ENCODE data around the gene C3AR1.
"Not testable (repeated sequence)": the region's sequence is repeated elsewhere in the genome, so short reads cannot be mapped to it uniquely, and the experiment has no call there.

The C3AR1 gene

GRCh38 chr12:8057839-8058238, 8.3 kb downstream of the C3AR1 start:
- no peak for DNase-seq (ENCODE audit: low spot score)

DNA sequence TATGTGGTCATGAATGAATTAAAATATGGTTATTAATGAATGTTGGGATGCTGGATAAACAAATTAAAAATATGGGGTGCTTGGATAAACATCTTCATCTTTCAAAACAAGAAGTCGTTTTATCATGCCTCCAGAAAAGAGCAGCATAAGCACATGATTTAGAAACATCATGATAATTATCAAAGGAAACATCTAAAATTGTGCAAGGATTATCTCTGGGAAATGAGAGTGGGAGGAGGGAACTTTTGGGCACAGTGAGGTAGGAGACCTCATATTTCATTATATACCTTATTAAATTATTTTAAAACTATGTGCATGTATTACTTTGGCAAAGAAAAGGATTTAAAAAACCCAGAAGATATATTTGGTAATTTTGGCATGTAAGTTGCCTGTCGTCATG, 8.9 kb downstream of the C3AR1 start:
- no peak for DNase-seq (ENCODE audit: low spot score)

DNA sequence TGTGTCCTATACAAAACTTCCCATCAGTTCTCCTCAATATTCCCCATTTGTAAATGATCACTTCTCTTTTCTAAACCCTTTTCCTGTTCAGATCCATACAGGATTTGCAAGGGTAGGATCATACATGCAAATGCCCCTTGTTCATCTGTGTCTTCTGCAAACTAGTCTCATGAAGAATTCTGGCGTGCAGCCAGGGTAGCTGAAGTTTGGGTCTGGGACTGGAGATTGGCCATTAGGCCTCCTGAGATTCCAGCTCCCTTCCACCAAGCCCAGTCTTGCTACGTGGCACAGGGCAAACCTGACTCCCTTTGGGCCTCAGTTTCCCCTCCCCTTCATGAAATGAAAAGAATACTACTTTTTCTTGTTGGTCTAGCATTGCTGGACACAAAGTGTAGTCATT, 11.3 kb downstream of the C3AR1 start:
- no peak for DNase-seq (ENCODE audit: low spot score)

DNA sequence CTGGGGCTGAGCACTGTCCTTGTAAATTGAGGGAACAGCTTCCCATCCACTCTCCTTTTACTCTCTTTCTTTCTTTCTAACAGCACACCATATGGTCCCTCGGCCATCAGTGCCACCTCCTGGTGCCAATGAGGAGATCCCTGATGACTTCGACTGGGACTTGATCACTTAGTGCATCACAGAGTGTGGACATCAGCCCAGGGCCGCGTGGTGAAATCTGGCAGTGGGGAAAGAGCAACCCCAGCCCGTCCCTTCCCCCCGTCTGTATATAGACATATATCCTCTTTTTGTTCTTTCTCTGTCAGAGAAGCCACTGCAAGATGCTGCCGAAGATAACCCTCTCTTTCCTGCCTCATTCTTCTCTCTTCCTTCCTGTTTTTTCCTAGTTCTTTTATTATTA, 13.5 kb downstream of the C3AR1 start:
- no peak for DNase-seq (ENCODE audit: low spot score)

DNA sequence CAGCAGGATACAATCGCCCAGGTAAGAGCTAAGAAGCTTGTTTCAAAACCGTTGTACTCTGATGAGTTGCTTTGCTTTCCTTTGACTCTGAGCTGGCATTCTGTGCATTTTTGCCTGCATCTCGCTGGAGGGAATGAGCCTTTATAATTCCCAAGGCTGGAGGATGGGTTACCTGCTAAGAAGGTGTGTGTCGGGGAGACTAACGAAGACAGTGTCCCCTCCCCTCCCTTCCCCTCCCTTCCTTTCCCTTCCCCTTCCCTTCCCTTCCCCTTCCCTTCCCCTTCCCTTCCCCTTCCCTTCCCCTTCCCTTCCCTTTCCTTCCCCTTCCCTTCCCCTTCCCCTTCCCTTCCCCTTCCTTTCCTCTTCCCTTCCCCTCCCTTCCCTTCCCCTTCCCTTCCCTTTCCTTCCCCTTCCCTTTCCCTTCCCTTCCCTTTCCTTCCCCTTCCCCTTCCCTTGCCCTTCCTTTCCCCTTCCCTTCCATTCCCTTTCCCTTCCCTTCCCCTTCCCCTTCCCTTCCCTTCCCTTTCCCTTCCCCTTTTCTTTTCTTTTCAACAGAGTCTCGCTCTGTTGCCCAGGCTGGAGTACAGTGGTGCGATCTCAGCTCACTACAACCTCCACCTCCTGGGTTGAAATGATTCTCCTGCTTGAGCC, 15.4 kb downstream of the C3AR1 start:
- DNase-seq (ENCODE audit: low spot score): no peak

DNA sequence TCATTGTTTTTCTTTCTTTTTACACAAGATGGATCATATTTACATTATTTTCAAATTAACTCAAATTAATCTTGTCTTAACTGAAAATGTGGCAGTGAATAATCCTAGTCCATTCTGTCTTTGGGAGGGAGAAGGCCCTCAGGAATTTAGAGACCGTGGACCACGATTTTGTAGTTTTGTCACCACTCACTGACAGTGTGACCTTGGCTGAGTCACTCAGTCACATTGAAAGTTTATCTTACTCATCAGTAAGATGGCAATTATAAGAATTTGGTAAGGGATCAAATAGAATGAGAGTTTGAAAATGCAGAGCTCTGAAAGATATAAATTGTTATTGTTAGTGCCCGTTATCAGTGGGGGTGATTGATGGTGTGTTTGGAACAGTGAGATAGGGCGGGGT, 17.3 kb downstream of the C3AR1 start:
- DNase-seq (ENCODE audit: low spot score): no peak

GRCh38 chr12:8047842-8048241, 18.3 kb downstream of the C3AR1 start:
- DNase-seq (ENCODE audit: low spot score): no peak

DNA sequence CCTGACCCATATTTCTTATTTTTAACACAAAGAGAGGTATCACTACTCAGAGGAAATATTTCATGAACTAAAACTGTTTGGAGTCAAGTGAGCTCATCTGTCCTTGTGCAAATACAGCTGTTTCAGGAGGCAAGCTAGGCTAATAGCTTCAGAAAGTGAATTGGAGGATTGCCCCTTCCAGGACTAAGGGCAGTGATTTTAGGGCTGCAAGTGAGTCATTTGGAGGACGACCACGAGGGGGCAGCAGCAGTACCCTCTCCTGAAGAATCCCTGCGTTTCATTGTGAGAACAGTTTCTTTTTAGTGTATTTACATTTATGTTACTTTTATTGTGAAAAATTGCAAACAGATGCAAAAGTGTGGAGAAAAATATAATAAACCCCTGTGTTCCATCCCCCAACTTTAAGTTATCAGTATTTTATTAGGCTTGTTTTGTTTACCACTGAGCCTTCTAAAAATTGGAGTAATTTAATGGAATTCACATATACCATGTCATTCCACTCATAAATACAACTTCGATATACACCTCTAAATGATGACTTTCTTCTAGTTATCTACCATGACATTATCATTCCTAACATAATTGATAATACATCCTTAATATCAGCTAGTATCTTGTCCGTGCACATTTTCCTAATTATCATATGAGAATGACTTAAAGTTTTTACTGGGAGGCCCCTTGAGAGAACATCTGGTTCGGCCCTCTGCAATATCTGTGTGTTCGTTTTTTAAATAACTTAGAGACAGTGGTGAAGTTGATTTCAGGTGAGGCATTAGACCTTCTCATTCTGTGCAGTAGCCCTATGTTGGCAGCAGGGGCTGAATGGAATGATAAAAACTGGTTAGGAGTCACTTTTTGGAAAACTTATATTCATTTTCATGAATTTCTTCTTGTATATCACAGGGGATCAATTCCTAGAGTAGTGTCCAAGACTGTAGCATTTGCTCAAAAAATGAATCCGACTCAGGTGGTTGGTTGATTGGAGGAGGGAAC, 19.9 kb downstream of the C3AR1 start:
- DNase-seq (ENCODE audit: low spot score): peak; percentile 78

- DNase-seq (ENCODE audit: low spot score): no peak
These were observed 25.4 kb downstream of the C3AR1 start for GRCh38 chr12:8040791-8041190.

- peak; percentile 66 for DNase-seq (ENCODE audit: low spot score)
These were observed 27.5 kb downstream of the C3AR1 start for GRCh38 chr12:8038659-8039114.

- no peak for DNase-seq (ENCODE audit: low spot score)
These were observed 28.2 kb downstream of the C3AR1 start for GRCh38 chr12:8037947-8038346.

DNA sequence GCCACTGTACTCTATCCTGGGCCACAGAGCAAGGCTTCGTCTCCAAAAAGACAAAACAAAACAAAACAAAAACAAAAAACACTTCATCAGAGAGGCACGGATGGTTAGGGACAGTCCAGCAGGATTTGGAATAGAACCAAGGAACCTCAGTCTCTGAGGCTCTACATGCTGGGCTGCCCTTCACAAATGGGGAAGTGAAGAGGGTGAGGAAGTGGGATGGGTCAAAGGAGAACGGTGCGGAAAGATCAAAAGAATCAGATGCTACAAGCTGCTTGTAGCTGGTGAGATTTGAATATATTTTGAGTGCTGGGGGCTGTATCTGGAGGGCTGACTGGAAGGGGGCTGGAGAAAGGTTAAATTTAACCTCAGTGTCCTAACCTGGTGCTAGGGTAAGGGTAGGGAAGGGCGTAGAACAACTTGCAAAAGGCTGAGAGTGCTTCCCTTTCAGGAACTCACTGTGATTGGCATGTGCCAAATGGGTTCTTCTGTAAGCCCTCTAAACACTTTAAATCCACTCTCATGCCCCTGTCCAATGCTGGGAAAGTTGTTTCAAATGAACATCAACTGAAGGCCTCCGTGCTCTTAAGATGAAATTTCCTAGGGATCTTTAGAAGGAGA, 29.0 kb downstream of the C3AR1 start:
- DNase-seq (ENCODE audit: low spot score): no peak

DNA sequence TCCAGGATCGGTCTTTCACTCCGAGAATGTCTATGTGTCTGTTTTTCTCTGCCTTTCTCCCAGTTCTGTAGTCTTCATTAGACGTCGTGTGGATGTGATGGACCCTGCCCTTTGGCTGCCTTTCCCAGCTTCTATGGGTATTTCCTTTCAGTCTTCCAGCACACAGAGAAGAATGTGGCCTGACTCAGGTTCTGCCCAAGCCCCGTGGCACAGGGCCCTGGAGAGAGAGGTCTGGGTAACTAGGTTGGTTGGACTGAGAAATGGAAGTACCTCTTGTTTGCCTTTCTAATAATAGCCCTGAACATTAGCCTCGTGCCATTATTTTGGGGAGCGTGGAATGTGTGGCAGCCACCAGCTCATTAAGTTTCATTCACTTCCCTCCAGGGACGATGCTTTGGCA, 29.8 kb downstream of the C3AR1 start:
- DNase-seq (ENCODE audit: low spot score): no peak

DNA sequence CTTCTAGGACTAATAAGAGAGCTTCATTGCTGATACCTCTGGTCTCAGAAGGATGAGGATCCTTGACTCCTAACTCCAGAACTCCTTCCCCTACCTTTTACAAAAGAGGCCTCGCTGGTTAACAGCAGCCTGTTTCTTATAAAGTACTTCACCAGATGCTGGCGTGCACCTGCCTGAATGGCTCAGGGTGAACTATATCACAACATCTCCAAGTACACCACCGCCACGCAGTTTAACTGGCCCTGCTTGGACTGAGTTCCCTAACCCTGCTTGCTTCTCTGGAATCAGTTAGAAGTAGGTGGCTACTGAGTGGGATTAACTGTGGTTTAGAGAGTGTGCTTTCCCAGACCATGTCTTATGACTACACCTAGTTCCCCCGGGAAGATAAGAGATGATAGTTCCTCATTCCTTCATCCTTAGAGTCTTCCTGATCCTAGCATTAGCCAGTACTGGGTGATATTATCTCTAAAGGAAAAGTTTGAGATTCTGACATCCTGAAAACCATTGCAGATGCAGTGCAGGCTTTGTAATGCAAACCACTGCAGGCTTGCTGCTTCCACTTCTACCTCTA, 30.6 kb downstream of the C3AR1 start:
- no peak for DNase-seq (ENCODE audit: low spot score)

DNA sequence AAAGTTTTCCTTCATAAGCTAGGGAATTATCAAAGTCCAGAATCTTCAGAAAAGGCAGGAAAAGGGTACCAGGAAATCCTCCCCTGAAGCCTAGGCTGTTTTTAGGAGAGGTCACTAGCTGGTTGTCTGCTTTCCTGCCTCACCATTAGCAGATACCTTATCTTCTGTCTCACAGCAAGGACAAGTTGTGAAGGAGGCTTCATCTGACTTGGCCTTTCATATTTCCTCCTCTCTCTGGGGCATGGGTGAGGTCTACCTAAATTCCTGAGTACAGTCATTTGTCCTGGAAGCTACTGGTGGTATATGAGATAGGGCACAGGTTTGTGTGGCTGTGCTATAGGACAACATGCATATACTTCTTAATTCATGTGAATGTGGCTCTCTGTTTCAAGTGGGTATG, 31.4 kb downstream of the C3AR1 start:
- no peak for DNase-seq (ENCODE audit: low spot score)

- peak; percentile 49 for DNase-seq (ENCODE audit: low spot score)
These were observed 32.8 kb downstream of the C3AR1 start for GRCh38 chr12:8033153-8034044.

- peak; percentile 80 for DNase-seq (ENCODE audit: low spot score)
These were observed 33.7 kb downstream of the C3AR1 start, which contains the start of gene FOXJ2 for GRCh38 chr12:8032242-8033152. Gene FOXJ2 (plus strand): TSS chr12:8032716. CDS start chr12:8039833, 7,117 bp downstream.

DNA sequence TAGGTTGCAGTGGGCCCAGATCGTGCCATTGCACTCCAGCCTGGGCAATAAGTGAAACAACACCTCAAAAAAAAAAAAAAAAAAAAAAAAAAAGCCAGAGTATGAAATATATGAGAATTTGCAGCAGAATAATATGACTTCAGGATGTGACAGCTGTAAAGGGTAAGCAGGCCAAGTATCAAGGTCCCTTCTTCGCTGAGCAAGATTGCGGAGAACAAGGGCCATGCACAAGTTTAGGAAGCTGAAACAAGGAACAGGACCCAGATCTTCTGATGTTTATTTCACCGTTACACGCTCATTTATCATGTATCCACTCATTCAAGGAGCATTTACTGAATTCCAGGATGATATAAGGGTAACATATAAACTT, 34.3 kb downstream of the C3AR1 start:
- DNase-seq (ENCODE audit: low spot score): peak; percentile 27

DNA sequence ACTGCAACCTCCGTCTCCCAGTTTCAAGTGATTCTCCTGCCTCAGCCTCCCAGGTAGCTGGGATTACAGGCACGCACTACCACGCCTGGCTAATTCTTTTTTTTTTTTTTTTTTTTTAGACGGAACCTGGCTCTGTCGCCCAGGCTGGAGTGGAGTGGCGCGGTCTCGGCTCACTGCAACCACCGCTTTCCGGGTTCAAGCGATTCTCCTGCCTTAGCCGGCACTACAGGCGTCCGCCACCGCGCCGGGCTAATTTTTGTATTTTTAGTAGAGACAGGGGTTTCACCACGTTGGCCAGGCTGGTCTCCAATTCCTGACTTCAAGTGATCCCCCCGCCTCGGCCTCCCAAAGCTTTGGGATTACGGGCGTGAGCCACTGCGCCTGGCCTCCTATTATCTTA, 35.1 kb downstream of the C3AR1 start:
- not testable (repeated sequence) for DNase-seq (ENCODE audit: low spot score)

GRCh38 chr12:8030189-8030588, 36.0 kb downstream of the C3AR1 start:
- no peak for DNase-seq (ENCODE audit: low spot score)

Data from SW480 (cell line).